SK-N-SH (cell line): Measurements from ENCODE around the gene P2RY11. TPM values are rescaled to one million over a fixed set of nuclear protein-coding genes. Genes with fewer than 3 reads are reported as not detected.

ENCODE experiments used
- CTCF ChIA-PET: fragments of 300-600, 350-600 bp; formaldehyde crosslinking; extraction: SDS; loops from one replicate; lab custom pipeline; 2021; lab: Yijun Ruan, JAX
- POLR2A ChIA-PET: fragments of 350-600 bp; sonication (Branson Sonifier 250); formaldehyde crosslinking; extraction: SDS; loops from one replicate; lab custom pipeline; 2020; ENCODE audit warnings: antibody characterized with exemption, inconsistent platforms; lab: Yijun Ruan, JAX
- DNase-seq: peaks from one replicate; pipeline ENCODE4 v3.0.0; 2012
- H2AFZ ChIP-seq: fragments of 200-600 bp; sonication (generic); 2 replicates; pipeline ENCODE4 v1.8.1; 2016; ENCODE audit warnings: antibody characterized with exemption, mild to moderate bottlenecking, low read depth
- H3F3A ChIP-seq: fragments of 200-600 bp; sonication (generic); replicated peaks from 2 replicates; pipeline ENCODE3; 2016; ENCODE audit warnings: antibody characterized with exemption, mild to moderate bottlenecking; ENCODE audit not compliant: insufficient read depth
- H3K27ac ChIP-seq, 2 experiments: fragments of 200-500 bp in 1 of 2; fragments of 200-600 bp in 1 of 2; sonication (Bioruptor generic) in 1 of 2; sonication (generic), shearing (Covaris generic) in 1 of 2; 2 replicates each; pipeline versions ENCODE4 v1.5.1 to v1.6.1; 2014 to 2016; ENCODE audit warnings: low read depth in 2 of 2, inconsistent platforms in 1 of 2, low read length in 1 of 2, mild to moderate bottlenecking in 1 of 2, mixed read lengths in 1 of 2
- H3K27me3 ChIP-seq: fragments of 200-600 bp; sonication (generic), shearing (Covaris generic); 2 replicates; pipeline ENCODE4 v1.6.1; 2016; ENCODE audit warnings: mixed run types; ENCODE audit not compliant: insufficient read depth
- H3K36me3 ChIP-seq, 2 experiments: fragments of 200-500 bp in 1 of 2; fragments of 200-600 bp in 1 of 2; sonication (Bioruptor generic) in 1 of 2; sonication (generic) in 1 of 2; replicated peaks in 1 of 2; 2 replicates each; pipeline versions ENCODE3 to v1.5.1; 2014 to 2016; ENCODE audit warnings: low read length in 1 of 2, mild to moderate bottlenecking in 1 of 2; ENCODE audit not compliant: insufficient read depth in 2 of 2, control insufficient read depth in 1 of 2
- H3K4me1 ChIP-seq, 2 experiments: fragments of 200-500 bp in 1 of 2; fragments of 200-600 bp in 1 of 2; sonication (Bioruptor generic) in 1 of 2; sonication (generic), shearing (Covaris generic) in 1 of 2; 2 replicates each; pipeline versions ENCODE4 v1.5.1 to v1.6.1; 2014 to 2016; ENCODE audit warnings: low read depth in 1 of 2, low read length in 1 of 2, mixed run types in 1 of 2; ENCODE audit not compliant: insufficient read depth in 2 of 2, control insufficient read depth in 1 of 2
- H3K4me2 ChIP-seq: fragments of 200-600 bp; sonication (generic), shearing (Covaris generic); 2 replicates; pipeline ENCODE4 v1.6.1; 2017; ENCODE audit warnings: mixed run types
- H3K4me3 ChIP-seq, 2 experiments: fragments of 200-500 bp in 1 of 2; fragments of 200-600 bp in 1 of 2; sonication (Bioruptor generic) in 1 of 2; sonication (generic), shearing (Covaris generic) in 1 of 2; 2 replicates each; pipeline versions ENCODE4 v1.5.1 to v1.8.1; 2014 to 2016; ENCODE audit warnings: low read depth in 2 of 2, inconsistent platforms in 1 of 2, low read length in 1 of 2, mild to moderate bottlenecking in 1 of 2, mixed read lengths in 1 of 2, moderate library complexity in 1 of 2
- H3K79me2 ChIP-seq: fragments of 200-600 bp; sonication (generic); 2 replicates; pipeline ENCODE4 v1.8.1; 2017; ENCODE audit warnings: mild to moderate bottlenecking; ENCODE audit not compliant: insufficient read depth
- H3K9ac ChIP-seq: fragments of 200-600 bp; sonication (generic); 2 replicates; pipeline ENCODE4 v1.6.1; 2017; ENCODE audit warnings: mixed run types
- H3K9me2 ChIP-seq: fragments of 200-600 bp; sonication (generic); 2 replicates; pipeline ENCODE4 v1.6.1; 2017; ENCODE audit warnings: mixed run types
- H3K9me3 ChIP-seq: fragments of 200-600 bp; sonication (generic); 2 replicates; pipeline ENCODE4 v1.6.1; 2017; ENCODE audit warnings: mixed run types, mild to moderate bottlenecking, moderate library complexity
- H4K20me1 ChIP-seq: fragments of 200-600 bp; sonication (generic); 2 replicates; pipeline ENCODE4 v1.6.1; 2017; ENCODE audit warnings: mild to moderate bottlenecking, mixed run types; ENCODE audit not compliant: insufficient read depth
- FOSL2 ChIP-seq: IDR thresholded peaks from 2 replicates; pipeline ENCODE4 v1.4.0; 2012; ENCODE audit warnings: low read depth, mild to moderate bottlenecking, moderate library complexity, borderline replicate concordance
- FOXJ3 ChIP-seq: sonication (generic); formaldehyde crosslinking; IDR thresholded peaks from 2 replicates; pipeline ENCODE4 v1.5.1; 2020; ENCODE audit warnings: mild to moderate bottlenecking, missing genetic modification reagents
- FOXM1 ChIP-seq: IDR thresholded peaks from 2 replicates; pipeline ENCODE4 v1.4.0; 2012; ENCODE audit warnings: low read depth, mild to moderate bottlenecking
- GABPA ChIP-seq: IDR thresholded peaks from 2 replicates; pipeline ENCODE4 v1.4.0; 2012; ENCODE audit warnings: low read depth, mild to moderate bottlenecking
- JUND ChIP-seq: IDR thresholded peaks from 2 replicates; pipeline ENCODE4 v1.4.0; 2012
- MEF2A ChIP-seq: IDR thresholded peaks from 2 replicates; pipeline ENCODE4 v1.4.0; 2012; ENCODE audit warnings: low read depth, borderline replicate concordance
- MXI1 ChIP-seq: IDR thresholded peaks from 2 replicates; pipeline ENCODE4 v1.6.1; 2012; ENCODE audit warnings: mild to moderate bottlenecking, low read depth, low read length, improper control_type of control experiment
- NRF1 ChIP-seq: IDR thresholded peaks from 2 replicates; pipeline ENCODE4 v1.6.1; 2012; ENCODE audit warnings: low read depth, mild to moderate bottlenecking, low read length
- POLR2AphosphoS5 ChIP-seq: IDR thresholded peaks from 2 replicates; pipeline ENCODE4 v1.6.1; 2012; ENCODE audit warnings: low read depth, low read length
- RFX5 ChIP-seq: IDR thresholded peaks from 2 replicates; pipeline ENCODE4 v1.6.1; 2012; ENCODE audit warnings: mild to moderate bottlenecking, improper control_type of control experiment, low read length
- RXRA ChIP-seq: IDR thresholded peaks from 2 replicates; pipeline ENCODE4 v1.4.0; 2012; ENCODE audit warnings: low read depth, mild to moderate bottlenecking, borderline replicate concordance
- SIN3A ChIP-seq: IDR thresholded peaks from 2 replicates; pipeline ENCODE4 v1.6.1; 2012; ENCODE audit warnings: low read depth, mild to moderate bottlenecking, low read length, moderate library complexity, borderline replicate concordance
- SMC3 ChIP-seq: IDR thresholded peaks from 2 replicates; pipeline ENCODE4 v1.6.1; 2012; ENCODE audit warnings: low read depth, low read length, improper control_type of control experiment
- TAF1 ChIP-seq: IDR thresholded peaks from 2 replicates; pipeline ENCODE4 v1.6.1; 2012; ENCODE audit warnings: low read depth, mild to moderate bottlenecking, low read length, moderate library complexity, borderline replicate concordance
- TEAD4 ChIP-seq: IDR thresholded peaks from 2 replicates; pipeline ENCODE4 v1.4.0; 2012; ENCODE audit warnings: mild to moderate bottlenecking, borderline replicate concordance; ENCODE audit not compliant: insufficient read depth
- WGBS: methylation state at CpG from one replicate; pipeline ENCODE4 v1.1.6; 2017; ENCODE audit warnings: low lambda C conversion rate; 5-methylcytosine and 5-hydroxymethylcytosine counted together
- polyA plus RNA-seq, 3 experiments: library from polyadenylated mRNA; depleted of rRNA; stranded (reverse); fragments of >200 nt; gene quantifications; 2 replicates each; pipeline ENCODE4 v1.2.3, GENCODE V29; 2012
- TF ChIP-seq, protein P1 (sequence below): IDR thresholded peaks from 2 replicates; pipeline ENCODE4 v1.4.0; 2012; ENCODE audit warnings: low read depth, borderline replicate concordance
- TF ChIP-seq, protein P2 (sequence below): IDR thresholded peaks from 2 replicates; pipeline ENCODE4; 2012
- TF ChIP-seq, protein P3 (sequence below): fragments of 150-350 bp; IDR thresholded peaks from 2 replicates; pipeline ENCODE4 v1.6.1; 2016; ENCODE audit warnings: mild to moderate bottlenecking, low read depth, low read length
- TF ChIP-seq, protein P4 (sequence below): IDR thresholded peaks from 2 replicates; pipeline ENCODE4 v1.4.0; 2012; ENCODE audit warnings: low read depth, borderline replicate concordance
- TF ChIP-seq, protein P5 (sequence below): IDR thresholded peaks from 2 replicates; pipeline ENCODE4 v1.6.1; 2012; ENCODE audit warnings: mild to moderate bottlenecking, low read depth, low read length, moderate library complexity

The P2RY11 gene
- polyA plus RNA-seq, 1 of the 3 experiments (the other 2 are of a cell fraction), result 6.8 TPM

DNA sequence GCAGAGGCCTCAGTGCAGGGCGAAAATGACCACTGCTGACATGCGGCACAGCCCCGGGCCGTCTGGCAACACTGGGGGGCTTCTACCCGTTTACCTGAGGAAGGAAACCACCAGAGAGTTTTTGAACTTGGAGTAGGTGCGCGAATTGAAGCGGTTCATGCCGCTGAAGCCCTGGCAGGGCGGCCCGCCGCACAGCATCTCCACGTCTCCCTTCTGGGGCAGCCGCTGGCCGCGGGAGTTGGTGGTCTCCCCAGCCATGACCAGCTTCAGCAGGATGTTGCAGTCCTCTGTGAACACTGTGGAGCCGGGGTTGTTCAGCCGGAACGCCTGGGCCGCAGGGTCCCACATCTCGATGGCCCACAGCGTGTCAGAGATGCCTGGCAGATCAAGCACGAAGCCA is 28.5 kb downstream of the P2RY11 start:
- no peak for TF ChIP-seq TAF1
- no peak for TF ChIP-seq MXI1
- no peak for TF ChIP-seq FOXM1
- TF ChIP-seq, protein P1, sequence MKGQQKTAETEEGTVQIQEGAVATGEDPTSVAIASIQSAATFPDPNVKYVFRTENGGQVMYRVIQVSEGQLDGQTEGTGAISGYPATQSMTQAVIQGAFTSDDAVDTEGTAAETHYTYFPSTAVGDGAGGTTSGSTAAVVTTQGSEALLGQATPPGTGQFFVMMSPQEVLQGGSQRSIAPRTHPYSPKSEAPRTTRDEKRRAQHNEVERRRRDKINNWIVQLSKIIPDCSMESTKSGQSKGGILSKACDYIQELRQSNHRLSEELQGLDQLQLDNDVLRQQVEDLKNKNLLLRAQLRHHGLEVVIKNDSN, result no peak
- TF ChIP-seq FOXJ3 (CRISPR knock-in tag), result no peak
- TF ChIP-seq, protein P2, sequence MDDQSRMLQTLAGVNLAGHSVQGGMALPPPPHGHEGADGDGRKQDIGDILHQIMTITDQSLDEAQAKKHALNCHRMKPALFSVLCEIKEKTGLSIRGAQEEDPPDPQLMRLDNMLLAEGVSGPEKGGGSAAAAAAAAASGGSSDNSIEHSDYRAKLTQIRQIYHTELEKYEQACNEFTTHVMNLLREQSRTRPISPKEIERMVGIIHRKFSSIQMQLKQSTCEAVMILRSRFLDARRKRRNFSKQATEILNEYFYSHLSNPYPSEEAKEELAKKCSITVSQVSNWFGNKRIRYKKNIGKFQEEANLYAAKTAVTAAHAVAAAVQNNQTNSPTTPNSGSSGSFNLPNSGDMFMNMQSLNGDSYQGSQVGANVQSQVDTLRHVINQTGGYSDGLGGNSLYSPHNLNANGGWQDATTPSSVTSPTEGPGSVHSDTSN, result no peak
- no peak for TF ChIP-seq MEF2A
- no peak for TF ChIP-seq SMC3
- TF ChIP-seq, protein P3, sequence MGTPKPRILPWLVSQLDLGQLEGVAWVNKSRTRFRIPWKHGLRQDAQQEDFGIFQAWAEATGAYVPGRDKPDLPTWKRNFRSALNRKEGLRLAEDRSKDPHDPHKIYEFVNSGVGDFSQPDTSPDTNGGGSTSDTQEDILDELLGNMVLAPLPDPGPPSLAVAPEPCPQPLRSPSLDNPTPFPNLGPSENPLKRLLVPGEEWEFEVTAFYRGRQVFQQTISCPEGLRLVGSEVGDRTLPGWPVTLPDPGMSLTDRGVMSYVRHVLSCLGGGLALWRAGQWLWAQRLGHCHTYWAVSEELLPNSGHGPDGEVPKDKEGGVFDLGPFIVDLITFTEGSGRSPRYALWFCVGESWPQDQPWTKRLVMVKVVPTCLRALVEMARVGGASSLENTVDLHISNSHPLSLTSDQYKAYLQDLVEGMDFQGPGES, result no peak
- no peak for TF ChIP-seq GABPA
- no peak for TF ChIP-seq RXRA
- TF ChIP-seq POLR2AphosphoS5, result no peak
- TF ChIP-seq SIN3A, result no peak
- TF ChIP-seq, protein P4, sequence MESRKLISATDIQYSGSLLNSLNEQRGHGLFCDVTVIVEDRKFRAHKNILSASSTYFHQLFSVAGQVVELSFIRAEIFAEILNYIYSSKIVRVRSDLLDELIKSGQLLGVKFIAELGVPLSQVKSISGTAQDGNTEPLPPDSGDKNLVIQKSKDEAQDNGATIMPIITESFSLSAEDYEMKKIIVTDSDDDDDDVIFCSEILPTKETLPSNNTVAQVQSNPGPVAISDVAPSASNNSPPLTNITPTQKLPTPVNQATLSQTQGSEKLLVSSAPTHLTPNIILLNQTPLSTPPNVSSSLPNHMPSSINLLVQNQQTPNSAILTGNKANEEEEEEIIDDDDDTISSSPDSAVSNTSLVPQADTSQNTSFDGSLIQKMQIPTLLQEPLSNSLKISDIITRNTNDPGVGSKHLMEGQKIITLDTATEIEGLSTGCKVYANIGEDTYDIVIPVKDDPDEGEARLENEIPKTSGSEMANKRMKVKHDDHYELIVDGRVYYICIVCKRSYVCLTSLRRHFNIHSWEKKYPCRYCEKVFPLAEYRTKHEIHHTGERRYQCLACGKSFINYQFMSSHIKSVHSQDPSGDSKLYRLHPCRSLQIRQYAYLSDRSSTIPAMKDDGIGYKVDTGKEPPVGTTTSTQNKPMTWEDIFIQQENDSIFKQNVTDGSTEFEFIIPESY, result no peak
- no peak for TF ChIP-seq NRF1
- TF ChIP-seq FOSL2, result no peak
- TF ChIP-seq, protein P5, sequence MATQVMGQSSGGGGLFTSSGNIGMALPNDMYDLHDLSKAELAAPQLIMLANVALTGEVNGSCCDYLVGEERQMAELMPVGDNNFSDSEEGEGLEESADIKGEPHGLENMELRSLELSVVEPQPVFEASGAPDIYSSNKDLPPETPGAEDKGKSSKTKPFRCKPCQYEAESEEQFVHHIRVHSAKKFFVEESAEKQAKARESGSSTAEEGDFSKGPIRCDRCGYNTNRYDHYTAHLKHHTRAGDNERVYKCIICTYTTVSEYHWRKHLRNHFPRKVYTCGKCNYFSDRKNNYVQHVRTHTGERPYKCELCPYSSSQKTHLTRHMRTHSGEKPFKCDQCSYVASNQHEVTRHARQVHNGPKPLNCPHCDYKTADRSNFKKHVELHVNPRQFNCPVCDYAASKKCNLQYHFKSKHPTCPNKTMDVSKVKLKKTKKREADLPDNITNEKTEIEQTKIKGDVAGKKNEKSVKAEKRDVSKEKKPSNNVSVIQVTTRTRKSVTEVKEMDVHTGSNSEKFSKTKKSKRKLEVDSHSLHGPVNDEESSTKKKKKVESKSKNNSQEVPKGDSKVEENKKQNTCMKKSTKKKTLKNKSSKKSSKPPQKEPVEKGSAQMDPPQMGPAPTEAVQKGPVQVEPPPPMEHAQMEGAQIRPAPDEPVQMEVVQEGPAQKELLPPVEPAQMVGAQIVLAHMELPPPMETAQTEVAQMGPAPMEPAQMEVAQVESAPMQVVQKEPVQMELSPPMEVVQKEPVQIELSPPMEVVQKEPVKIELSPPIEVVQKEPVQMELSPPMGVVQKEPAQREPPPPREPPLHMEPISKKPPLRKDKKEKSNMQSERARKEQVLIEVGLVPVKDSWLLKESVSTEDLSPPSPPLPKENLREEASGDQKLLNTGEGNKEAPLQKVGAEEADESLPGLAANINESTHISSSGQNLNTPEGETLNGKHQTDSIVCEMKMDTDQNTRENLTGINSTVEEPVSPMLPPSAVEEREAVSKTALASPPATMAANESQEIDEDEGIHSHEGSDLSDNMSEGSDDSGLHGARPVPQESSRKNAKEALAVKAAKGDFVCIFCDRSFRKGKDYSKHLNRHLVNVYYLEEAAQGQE, result no peak
- TF ChIP-seq TEAD4, result no peak
- no peak for TF ChIP-seq JUND
- no peak for TF ChIP-seq RFX5
- 97% methylated on average over 11 of the region's 23 CpGs for WGBS
- H4K20me1 ChIP-seq, result no peaks in the 10 kb centered on the region
- H3F3A ChIP-seq, result no peaks in the 10 kb centered on the region
- POLR2A ChIA-PET, result interaction anchor here (1.2 kb wide), 1 partner anchor 34 kb away, joined by 5 read pairs; the partner anchor contains the start of gene PPAN
- H3K79me2 ChIP-seq, result no peaks in the 10 kb centered on the region
- H2AFZ ChIP-seq, result no peak overlapping the region
- CTCF ChIA-PET, result interaction anchor here (0.7 to 2.8 kb wide), 8 partner anchors 10 to 152 kb away, joined by 3 to 13 read pairs (median 4); partner anchors contain the start of gene EIF3G
- H3K27me3 ChIP-seq, result no peaks in the 10 kb centered on the region
- H3K9ac ChIP-seq, result no peak overlapping the region
- no peak overlapping the region for H3K4me2 ChIP-seq
- no peaks in the 10 kb centered on the region for H3K9me3 ChIP-seq
- peak overlapping the region in 1 of 2 experiments; percentile 99; a peak in 2 of 4 replicates for H3K27ac ChIP-seq
- H3K9me2 ChIP-seq, result no peaks in the 10 kb centered on the region
- DNase-seq, result no peak
- H3K4me1 ChIP-seq, result peaks cover 0 to 33% of the 10 kb centered on the region in 2 experiments; a peak in 1 of 4 replicates
- H3K36me3 ChIP-seq, result peaks cover 25 to 88% of the 10 kb centered on the region in 2 experiments
- H3K4me3 ChIP-seq, result no peak overlapping the region
